HEK293 (cell line): ENCODE measurements around the gene TBX1.
A peak's percentile ranks its signal among the peaks of the same experiment; 100 is the strongest.

Experiments
- CTCF ChIA-PET: fragments of 350-600 bp; formaldehyde crosslinking; extraction: SDS; loops from one replicate; lab custom pipeline; 2021; ENCODE audit warnings: antibody characterized with exemption; lab: Yijun Ruan, JAX
- POLR2A ChIA-PET: fragments of 300-600 bp; formaldehyde crosslinking; extraction: SDS; loops from one replicate; lab custom pipeline; 2020; ENCODE audit warnings: antibody characterized with exemption, inconsistent platforms; lab: Yijun Ruan, JAX
- H3K27ac ChIP-seq: fragments of 200-500 bp; sonication (Bioruptor generic); 2 replicates; pipeline ENCODE4 v1.5.1; 2014; ENCODE audit warnings: low read depth, low read length, control low read depth, inconsistent platforms; ENCODE audit errors: extremely low read depth
- H3K36me3 ChIP-seq, 2 experiments: fragments of 200-500 bp in 1 of 2; sonication (Bioruptor generic) in 1 of 2; 1 replicate in 1 of 2; 2 replicates in 1 of 2; pipeline ENCODE4 v1.5.1; 2014 to 2017; ENCODE audit warnings: inconsistent platforms in 2 of 2, low read length in 2 of 2; ENCODE audit not compliant: control insufficient read depth in 2 of 2, insufficient read depth in 1 of 2
- H3K4me1 ChIP-seq: fragments of 200-500 bp; sonication (Bioruptor generic); 2 replicates; pipeline ENCODE4 v1.5.1; 2014; ENCODE audit warnings: mild to moderate bottlenecking, low read length, inconsistent platforms; ENCODE audit not compliant: control insufficient read depth, insufficient read depth
- H3K4me3 ChIP-seq: 2 replicates; pipeline ENCODE4 v1.5.1; 2011; ENCODE audit warnings: low read depth, mild to moderate bottlenecking, control low read depth, low read length, moderate library complexity
- H3K9me3 ChIP-seq: fragments of 200-500 bp; sonication (Bioruptor generic); 2 replicates; pipeline ENCODE4 v1.5.1; 2014; ENCODE audit warnings: low read depth, low read length, inconsistent platforms; ENCODE audit not compliant: control insufficient read depth, insufficient read depth
- EGR2 ChIP-seq: fragments of 450-650 bp; formaldehyde crosslinking; IDR thresholded peaks from 2 replicates; pipeline ENCODE4 v1.5.1; 2016; ENCODE audit warnings: low read depth, missing biosample characterization, missing genetic modification characterization
- GFI1B ChIP-seq: fragments of 450-650 bp; formaldehyde crosslinking; IDR thresholded peaks from 2 replicates; pipeline ENCODE4 v1.5.1; 2016; ENCODE audit warnings: missing biosample characterization, missing genetic modification characterization
- GLIS2 ChIP-seq: fragments of 450-650 bp; formaldehyde crosslinking; IDR thresholded peaks from 2 replicates; pipeline ENCODE4 v1.5.1; 2016; ENCODE audit warnings: missing biosample characterization, missing genetic modification characterization
- HOXC10 ChIP-seq: sonication (generic); formaldehyde crosslinking; IDR thresholded peaks from 2 replicates; pipeline ENCODE4 v1.8.1; 2023; ENCODE audit warnings: mild to moderate bottlenecking, missing genetic modification reagents
- IKZF3 ChIP-seq: fragments of 450-650 bp; IDR thresholded peaks from 2 replicates; pipeline ENCODE4 v1.5.0; 2018; ENCODE audit warnings: missing biosample characterization, mild to moderate bottlenecking, missing genetic modification characterization, moderate library complexity
- KLF1 ChIP-seq: fragments of 450-650 bp; formaldehyde crosslinking; IDR thresholded peaks from 2 replicates; pipeline ENCODE4 v1.5.1; 2016; ENCODE audit warnings: missing biosample characterization, missing genetic modification characterization
- MZF1 ChIP-seq: fragments of 450-650 bp; formaldehyde crosslinking; IDR thresholded peaks from 2 replicates; pipeline ENCODE4 v1.5.1; 2017; ENCODE audit warnings: missing biosample characterization, missing genetic modification characterization, borderline replicate concordance
- ZBTB48 ChIP-seq: fragments of 450-650 bp; formaldehyde crosslinking; IDR thresholded peaks from 2 replicates; pipeline ENCODE4 v1.5.1; 2016; ENCODE audit warnings: missing biosample characterization, missing genetic modification characterization
- ZBTB7A ChIP-seq: fragments of 450-650 bp; formaldehyde crosslinking; IDR thresholded peaks from 2 replicates; pipeline ENCODE4 v1.5.1; 2016; ENCODE audit warnings: low read depth, missing biosample characterization, missing genetic modification characterization
- ZFHX2 ChIP-seq: fragments of 450-650 bp; formaldehyde crosslinking; conservative IDR thresholded peaks from 2 replicates; pipeline ENCODE4 v1.5.1; 2016; ENCODE audit warnings: missing biosample characterization, missing genetic modification characterization
- ZIC2 ChIP-seq: fragments of 450-650 bp; formaldehyde crosslinking; IDR thresholded peaks from 2 replicates; pipeline ENCODE4 v1.5.1; 2016; ENCODE audit warnings: missing biosample characterization, missing genetic modification characterization
- ZNF140 ChIP-seq: fragments of 450-650 bp; formaldehyde crosslinking; IDR thresholded peaks from 2 replicates; pipeline ENCODE4 v1.5.1; 2016; ENCODE audit warnings: missing biosample characterization, missing genetic modification characterization
- ZNF155 ChIP-seq: fragments of 450-650 bp; formaldehyde crosslinking; IDR thresholded peaks from 2 replicates; pipeline ENCODE4 v1.5.1; 2016; ENCODE audit warnings: missing biosample characterization, missing genetic modification characterization
- ZNF174 ChIP-seq: fragments of 450-650 bp; formaldehyde crosslinking; IDR thresholded peaks from 2 replicates; pipeline ENCODE4 v1.5.0; 2017; ENCODE audit warnings: missing biosample characterization, mild to moderate bottlenecking, missing genetic modification characterization
- ZNF184 ChIP-seq: fragments of 450-650 bp; IDR thresholded peaks from 2 replicates; pipeline ENCODE4 v1.5.1; 2018; ENCODE audit warnings: missing biosample characterization, mild to moderate bottlenecking, missing genetic modification characterization
- ZNF350 ChIP-seq: fragments of 450-650 bp; formaldehyde crosslinking; IDR thresholded peaks from 2 replicates; pipeline ENCODE4 v1.5.0; 2017; ENCODE audit warnings: missing biosample characterization, mild to moderate bottlenecking, missing genetic modification characterization
- ZNF354C ChIP-seq: fragments of 450-650 bp; formaldehyde crosslinking; IDR thresholded peaks from 2 replicates; pipeline ENCODE4 v1.5.1; 2016; ENCODE audit warnings: missing biosample characterization, missing genetic modification characterization, low read depth, borderline replicate concordance
- ZNF433 ChIP-seq: fragments of 450-650 bp; formaldehyde crosslinking; IDR thresholded peaks from 2 replicates; pipeline ENCODE4 v1.5.1; 2016; ENCODE audit warnings: missing biosample characterization, missing genetic modification characterization, low read depth
- ZNF501 ChIP-seq: fragments of 450-650 bp; formaldehyde crosslinking; IDR thresholded peaks from 2 replicates; pipeline ENCODE4 v1.5.1; 2016; ENCODE audit warnings: missing biosample characterization, missing genetic modification characterization
- ZNF514 ChIP-seq: fragments of 450-650 bp; formaldehyde crosslinking; IDR thresholded peaks from 2 replicates; pipeline ENCODE4 v1.5.1; 2016; ENCODE audit warnings: missing biosample characterization, missing genetic modification characterization
- ZNF747 ChIP-seq: fragments of 450-650 bp; formaldehyde crosslinking; IDR thresholded peaks from 2 replicates; pipeline ENCODE4 v1.5.1; 2016; ENCODE audit warnings: missing biosample characterization, missing genetic modification characterization
- ZNF76 ChIP-seq: fragments of 450-650 bp; formaldehyde crosslinking; IDR thresholded peaks from 2 replicates; pipeline ENCODE4; 2016; ENCODE audit warnings: low read depth, missing biosample characterization, missing genetic modification characterization, borderline replicate concordance
- ZSCAN30 ChIP-seq: fragments of 450-650 bp; IDR thresholded peaks from 2 replicates; pipeline ENCODE4 v1.5.1; 2018; ENCODE audit warnings: missing biosample characterization, mild to moderate bottlenecking, missing genetic modification characterization, moderate library complexity
- TF ChIP-seq, protein P1 (sequence below): fragments of 450-650 bp; formaldehyde crosslinking; IDR thresholded peaks from 2 replicates; pipeline ENCODE4 v1.5.1; 2016; ENCODE audit warnings: missing biosample characterization, missing genetic modification characterization
- TF ChIP-seq, protein P2 (sequence below): fragments of 450-650 bp; formaldehyde crosslinking; IDR thresholded peaks from 2 replicates; pipeline ENCODE4 v1.5.1; 2016; ENCODE audit warnings: missing biosample characterization, missing genetic modification characterization

The TBX1 gene

GRCh38 chr22:19748991-19749664 lies 11.4 kb upstream of the TBX1 start:
- TF ChIP-seq ZNF155 (tag by site-specific recombination): no peak
- TF ChIP-seq EGR2 (tag by site-specific recombination): peak; percentile 5; the same call in 1 of the 2 replicates
- no peak for TF ChIP-seq MZF1 (tag by site-specific recombination)
- TF ChIP-seq ZNF140 (tag by site-specific recombination): no peak
- TF ChIP-seq ZFHX2 (tag by site-specific recombination): peak; percentile 45
- no peak for TF ChIP-seq ZNF184 (tag by site-specific recombination)
- no peak for TF ChIP-seq ZSCAN30 (tag by site-specific recombination)
- TF ChIP-seq, protein P1, sequence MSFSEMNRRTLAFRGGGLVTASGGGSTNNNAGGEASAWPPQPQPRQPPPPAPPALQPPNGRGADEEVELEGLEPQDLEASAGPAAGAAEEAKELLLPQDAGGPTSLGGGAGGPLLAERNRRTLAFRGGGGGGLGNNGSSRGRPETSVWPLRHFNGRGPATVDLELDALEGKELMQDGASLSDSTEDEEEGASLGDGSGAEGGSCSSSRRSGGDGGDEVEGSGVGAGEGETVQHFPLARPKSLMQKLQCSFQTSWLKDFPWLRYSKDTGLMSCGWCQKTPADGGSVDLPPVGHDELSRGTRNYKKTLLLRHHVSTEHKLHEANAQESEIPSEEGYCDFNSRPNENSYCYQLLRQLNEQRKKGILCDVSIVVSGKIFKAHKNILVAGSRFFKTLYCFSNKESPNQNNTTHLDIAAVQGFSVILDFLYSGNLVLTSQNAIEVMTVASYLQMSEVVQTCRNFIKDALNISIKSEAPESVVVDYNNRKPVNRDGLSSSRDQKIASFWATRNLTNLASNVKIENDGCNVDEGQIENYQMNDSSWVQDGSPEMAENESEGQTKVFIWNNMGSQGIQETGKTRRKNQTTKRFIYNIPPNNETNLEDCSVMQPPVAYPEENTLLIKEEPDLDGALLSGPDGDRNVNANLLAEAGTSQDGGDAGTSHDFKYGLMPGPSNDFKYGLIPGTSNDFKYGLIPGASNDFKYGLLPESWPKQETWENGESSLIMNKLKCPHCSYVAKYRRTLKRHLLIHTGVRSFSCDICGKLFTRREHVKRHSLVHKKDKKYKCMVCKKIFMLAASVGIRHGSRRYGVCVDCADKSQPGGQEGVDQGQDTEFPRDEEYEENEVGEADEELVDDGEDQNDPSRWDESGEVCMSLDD (tag by site-specific recombination): no peak
- no peak for TF ChIP-seq ZBTB48 (tag by site-specific recombination)
- peak; percentile 38 for TF ChIP-seq ZIC2 (tag by site-specific recombination)
- no peak for TF ChIP-seq ZNF76 (tag by site-specific recombination)
- TF ChIP-seq IKZF3 (tag by site-specific recombination): no peak
- TF ChIP-seq ZNF354C: no peak
- TF ChIP-seq KLF1 (tag by site-specific recombination): no peak
- TF ChIP-seq ZBTB7A (tag by site-specific recombination): no peak
- no peak for TF ChIP-seq ZNF174 (tag by site-specific recombination)
- TF ChIP-seq GLIS2 (tag by site-specific recombination): no peak
- TF ChIP-seq, protein P2, sequence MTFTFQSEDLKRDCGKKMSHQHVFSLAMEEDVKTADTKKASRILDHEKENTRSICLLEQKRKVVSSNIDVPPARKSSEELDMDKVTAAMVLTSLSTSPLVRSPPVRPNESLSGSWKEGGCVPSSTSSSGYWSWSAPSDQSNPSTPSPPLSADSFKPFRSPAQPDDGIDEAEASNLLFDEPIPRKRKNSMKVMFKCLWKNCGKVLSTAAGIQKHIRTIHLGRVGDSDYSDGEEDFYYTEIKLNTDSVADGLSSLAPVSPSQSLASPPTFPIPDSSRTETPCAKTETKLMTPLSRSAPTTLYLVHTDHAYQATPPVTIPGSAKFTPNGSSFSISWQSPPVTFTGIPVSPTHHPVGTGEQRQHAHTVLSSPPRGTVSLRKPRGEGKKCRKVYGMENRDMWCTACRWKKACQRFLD (tag by site-specific recombination): no peak
- TF ChIP-seq ZNF501: no peak
- TF ChIP-seq ZNF514 (tag by site-specific recombination): no peak
- TF ChIP-seq GFI1B: no peak
- no peak for TF ChIP-seq ZNF747 (tag by site-specific recombination)
- CTCF ChIA-PET: interaction anchor here (0.8 to 1.4 kb wide), 2 partner anchors 18 to 156 kb away, joined by 3 to 13 read pairs; no protein-coding TSS in a partner anchor

DNA sequence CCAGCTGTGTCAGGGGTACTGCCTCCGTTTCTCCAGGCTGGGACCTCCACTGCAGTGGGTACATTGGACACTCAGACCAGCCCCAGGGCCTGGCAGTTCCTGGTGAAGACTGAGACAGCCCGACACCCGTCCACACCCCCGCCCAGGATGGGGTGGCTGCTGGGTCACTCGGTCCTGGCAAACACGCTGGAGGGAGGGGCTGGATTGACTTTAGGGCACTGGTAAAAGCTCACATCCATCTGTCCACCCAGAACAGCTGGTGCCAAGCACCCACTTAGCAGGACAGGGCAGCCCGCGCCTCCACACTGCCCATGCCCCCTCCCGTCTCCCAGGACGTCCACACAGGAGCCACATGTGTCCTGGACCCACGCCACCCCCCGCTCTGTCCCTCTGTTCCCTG lies 10.7 kb upstream of the TBX1 start:
- no peaks in the 10 kb centered on the region for H3K4me1 ChIP-seq
- H3K4me3 ChIP-seq: no peak overlapping the region
- H3K36me3 ChIP-seq: no peaks in the 10 kb centered on the region
- ChIA-PET CTCF (interaction anchor here (1.1 kb wide), 2 partner anchors 13 to 19 kb away, joined by 5 read pairs; no protein-coding TSS in a partner anchor), POLR2A (no interaction called here)
- no peak overlapping the region for H3K27ac ChIP-seq
- H3K9me3 ChIP-seq: no peaks in the 10 kb centered on the region
- no peak for TF ChIP-seq ZNF433 (tag by site-specific recombination)
- TF ChIP-seq ZNF350 (tag by site-specific recombination): no peak
- TF ChIP-seq HOXC10: no peak
- no peak for TF ChIP-seq ZSCAN30 (tag by site-specific recombination)

More at GRCh38 chr22:19748991-19749664, 11.4 kb upstream of the TBX1 start:
- Histone ChIP-seq H3K9me3 (no peaks in the 10 kb centered on the region), H3K27ac (no peak overlapping the region), H3K4me1 (no peaks in the 10 kb centered on the region), H3K36me3 (no peaks in the 10 kb centered on the region), H3K4me3 (no peak overlapping the region)
- POLR2A ChIA-PET: interaction anchor here (0.6 kb wide), 1 partner anchor 102 kb away, joined by 3 read pairs; no protein-coding TSS in a partner anchor
